SH-SY5Y (cell line): Measurements from ENCODE around the gene HECTD1.

Experiments used
- GATA2 ChIP-seq: IDR thresholded peaks from 2 replicates; pipeline ENCODE4 v1.6.1; 2011; ENCODE audit warnings: mild to moderate bottlenecking, low read depth, low read length
- GATA3 ChIP-seq: IDR thresholded peaks from 2 replicates; pipeline ENCODE4 v1.6.1; 2011; ENCODE audit warnings: low read depth, mild to moderate bottlenecking, low read length, moderate library complexity

GRCh38 chr14:31194661-31195060, 12.9 kb downstream of the HECTD1 start:
- TF ChIP-seq GATA3 (no peak), GATA2 (no peak)
